Measurements from ENCODE around the gene SLC26A1. TPM values are rescaled to one million over a fixed set of nuclear protein-coding genes. Genes with fewer than 3 reads are reported as not detected.

SLC26A1 gene
- total RNA-seq, 1 experiment from 2014 or later = 1.3 TPM

DNA sequence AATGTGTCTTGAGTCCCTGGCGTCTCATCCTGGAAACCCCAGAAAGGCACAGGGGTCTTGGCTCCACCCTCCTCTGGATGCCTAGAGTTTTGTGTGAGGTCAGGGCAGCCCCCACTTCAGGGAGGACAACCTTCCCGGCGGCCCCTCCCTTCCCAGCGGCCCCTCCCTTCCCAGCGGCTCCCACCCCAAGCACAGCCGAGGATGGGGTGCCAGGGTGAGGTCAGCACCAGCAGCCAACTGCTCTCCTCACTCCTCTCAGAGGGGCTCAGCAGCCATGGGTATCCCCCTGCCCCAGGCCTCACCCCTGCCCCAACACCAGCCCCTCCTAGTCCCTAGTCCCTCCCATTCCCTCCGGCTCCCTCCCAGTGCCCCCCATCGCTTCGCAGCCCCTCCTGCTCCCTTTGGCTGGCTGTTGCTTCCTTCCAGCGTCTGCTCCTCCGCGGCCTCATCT, 37.2 kb downstream of the SLC26A1 start:
- ChIA-PET CTCF (interaction anchor here (0.6 kb wide), 1 partner anchor 11 kb away, joined by 17 read pairs; no protein-coding TSS in a partner anchor), POLR2A (ENCODE audit: unreplicated experiment) (no interaction called here)
- TF ChIP-seq EZH2 (IDR thresholded peaks at IDR 0.05; ENCODE audit: low read depth) = no peak
- TF ChIP-seq, protein P1, sequence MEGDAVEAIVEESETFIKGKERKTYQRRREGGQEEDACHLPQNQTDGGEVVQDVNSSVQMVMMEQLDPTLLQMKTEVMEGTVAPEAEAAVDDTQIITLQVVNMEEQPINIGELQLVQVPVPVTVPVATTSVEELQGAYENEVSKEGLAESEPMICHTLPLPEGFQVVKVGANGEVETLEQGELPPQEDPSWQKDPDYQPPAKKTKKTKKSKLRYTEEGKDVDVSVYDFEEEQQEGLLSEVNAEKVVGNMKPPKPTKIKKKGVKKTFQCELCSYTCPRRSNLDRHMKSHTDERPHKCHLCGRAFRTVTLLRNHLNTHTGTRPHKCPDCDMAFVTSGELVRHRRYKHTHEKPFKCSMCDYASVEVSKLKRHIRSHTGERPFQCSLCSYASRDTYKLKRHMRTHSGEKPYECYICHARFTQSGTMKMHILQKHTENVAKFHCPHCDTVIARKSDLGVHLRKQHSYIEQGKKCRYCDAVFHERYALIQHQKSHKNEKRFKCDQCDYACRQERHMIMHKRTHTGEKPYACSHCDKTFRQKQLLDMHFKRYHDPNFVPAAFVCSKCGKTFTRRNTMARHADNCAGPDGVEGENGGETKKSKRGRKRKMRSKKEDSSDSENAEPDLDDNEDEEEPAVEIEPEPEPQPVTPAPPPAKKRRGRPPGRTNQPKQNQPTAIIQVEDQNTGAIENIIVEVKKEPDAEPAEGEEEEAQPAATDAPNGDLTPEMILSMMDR (conservative IDR thresholded peaks at IDR 0.05) = no peak
- H4K20me1 ChIP-seq (ENCODE audit: insufficient read depth) = no peaks in the 10 kb centered on the region
- H2AFZ ChIP-seq = no peak overlapping the region
- no peak overlapping the region for H3K27ac ChIP-seq
- no peaks in the 10 kb centered on the region for H3K27me3 ChIP-seq (ENCODE audit: insufficient read depth, low read depth)
- no peaks in the 10 kb centered on the region for H3K4me1 ChIP-seq (replicated peaks; ENCODE audit: insufficient read depth)
- no peaks in the 10 kb centered on the region for H3K9me2 ChIP-seq (ENCODE audit: insufficient read depth)
- no peak for DNase-seq
- H3K9me3 ChIP-seq (ENCODE audit: insufficient read depth, low read depth) = no peaks in the 10 kb centered on the region
- BruUV-seq (replicated peaks) = no TSS peak
- H3K4me3 ChIP-seq = no peak overlapping the region
- H3K79me2 ChIP-seq (ENCODE audit: low read depth) = no peaks in the 10 kb centered on the region
- H3F3A ChIP-seq (ENCODE audit: insufficient read depth, low read depth) = no peaks in the 10 kb centered on the region
- H3K4me2 ChIP-seq = no peak overlapping the region
- no peaks in the 10 kb centered on the region for H3K36me3 ChIP-seq (ENCODE audit: low read depth)
- intact Hi-C loops (cut with micrococcal nuclease; ENCODE audit: unreplicated experiment) = no loop called here

DNA sequence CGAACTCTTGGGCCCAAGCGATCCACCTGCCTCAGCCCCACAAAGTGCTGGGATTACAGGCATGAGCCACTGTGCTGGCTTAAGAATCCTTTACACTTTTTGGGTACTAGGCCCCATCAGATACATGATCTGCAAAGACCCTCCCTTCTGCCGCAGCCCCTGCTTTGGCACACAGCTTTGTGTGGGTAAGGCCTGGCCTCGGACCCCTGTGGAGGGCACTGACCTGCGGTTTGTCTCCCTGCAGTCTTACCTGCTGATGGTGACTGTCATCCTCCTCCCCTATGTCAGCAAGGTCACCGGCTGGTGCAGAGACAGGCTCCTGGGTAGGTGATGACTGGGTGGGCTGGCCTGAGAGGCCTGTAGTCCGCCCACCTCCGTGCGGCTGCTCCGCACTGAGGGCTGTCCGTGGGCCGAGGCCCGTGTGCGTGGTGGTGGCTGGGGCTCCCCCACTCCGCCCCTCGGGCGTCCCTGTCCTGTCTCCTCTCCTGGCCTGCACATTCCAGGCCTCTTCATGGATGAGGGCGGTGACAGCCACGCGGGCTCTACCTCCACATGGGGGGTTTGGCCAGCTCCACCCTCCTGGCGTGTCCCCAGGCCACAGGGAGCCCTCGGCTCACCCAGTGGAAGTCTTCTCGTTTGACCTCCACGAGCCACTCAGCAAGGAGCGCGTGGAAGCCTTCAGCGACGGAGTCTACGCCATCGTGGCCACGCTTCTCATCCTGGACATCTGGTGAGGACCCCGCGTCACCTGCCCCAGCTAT, 37.9 kb downstream of the SLC26A1 start:
- Histone ChIP-seq H3K36me3 (ENCODE audit: low read depth) (no peaks in the 10 kb centered on the region), H3K4me3 (no peak overlapping the region), H3K79me2 (ENCODE audit: low read depth) (no peaks in the 10 kb centered on the region), H3F3A (ENCODE audit: insufficient read depth, low read depth) (no peaks in the 10 kb centered on the region), H3K27ac (no peak overlapping the region), H3K9me3 (ENCODE audit: insufficient read depth, low read depth) (no peaks in the 10 kb centered on the region), H3K9me2 (ENCODE audit: insufficient read depth) (no peaks in the 10 kb centered on the region), H3K27me3 (ENCODE audit: insufficient read depth, low read depth) (no peaks in the 10 kb centered on the region), H3K4me2 (no peak overlapping the region), H2AFZ (no peak overlapping the region), H3K4me1 (replicated peaks; ENCODE audit: insufficient read depth) (no peaks in the 10 kb centered on the region), H4K20me1 (ENCODE audit: insufficient read depth) (no peaks in the 10 kb centered on the region)
- DNase-seq = no peak
- ChIA-PET CTCF (no interaction called here), POLR2A (ENCODE audit: unreplicated experiment) (no interaction called here)
- intact Hi-C loops (cut with micrococcal nuclease; ENCODE audit: unreplicated experiment) = no loop called here
- TF ChIP-seq EZH2 (IDR thresholded peaks at IDR 0.05; ENCODE audit: low read depth) = no peak
- TF ChIP-seq, protein P1 (conservative IDR thresholded peaks at IDR 0.05) = no peak
- no TSS peak for BruUV-seq (replicated peaks)

DNA sequence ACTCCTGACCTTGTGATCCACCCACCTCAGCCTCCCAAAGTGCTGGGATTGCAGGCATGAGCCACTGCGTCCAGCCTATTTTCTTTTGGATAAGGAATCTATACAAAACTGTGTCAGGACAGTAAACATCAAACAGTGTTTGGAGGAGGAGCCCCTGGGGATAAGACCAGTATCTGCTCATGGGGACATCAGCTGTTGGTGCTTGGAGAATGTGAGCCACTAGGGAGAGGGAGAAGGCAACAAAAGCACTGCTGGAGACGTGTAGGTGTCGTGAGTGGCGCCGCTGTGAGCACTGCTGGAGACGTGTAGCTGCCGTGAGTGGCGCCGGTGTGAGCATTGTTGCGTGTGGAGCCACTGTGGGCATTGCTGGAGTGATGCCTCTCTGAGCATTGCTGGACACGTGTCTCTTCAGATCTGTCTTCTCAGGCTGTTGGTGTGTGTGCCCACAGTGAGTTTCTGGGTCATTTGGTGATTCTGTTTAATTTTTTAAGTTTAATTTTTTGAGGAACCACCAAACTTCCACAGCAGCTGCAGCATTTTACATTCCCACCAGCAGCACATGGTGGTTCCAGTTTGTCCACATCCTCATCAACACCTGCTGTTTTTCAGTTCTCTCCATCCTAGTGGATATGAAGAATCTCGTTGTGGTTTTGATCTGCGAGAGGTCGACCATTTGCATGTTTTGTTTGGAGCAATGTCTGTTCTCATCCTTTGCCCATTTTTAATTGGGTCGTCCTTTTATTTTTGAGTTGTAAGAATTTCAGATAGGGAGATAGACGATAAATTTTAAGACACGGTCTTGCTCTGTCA, 38.8 kb downstream of the SLC26A1 start:
- no peak overlapping the region for H2AFZ ChIP-seq
- no peak overlapping the region for H3K27ac ChIP-seq
- H3K27me3 ChIP-seq (ENCODE audit: insufficient read depth, low read depth) = no peaks in the 10 kb centered on the region
- no peak overlapping the region for H3K4me2 ChIP-seq
- ChIA-PET CTCF (no interaction called here), POLR2A (ENCODE audit: unreplicated experiment) (no interaction called here)
- H3K36me3 ChIP-seq (ENCODE audit: low read depth) = no peaks in the 10 kb centered on the region
- no peak overlapping the region for H3K4me3 ChIP-seq
- no peaks in the 10 kb centered on the region for H3K79me2 ChIP-seq (ENCODE audit: low read depth)
- TF ChIP-seq EZH2 (IDR thresholded peaks at IDR 0.05; ENCODE audit: low read depth) = no peak
- TF ChIP-seq, protein P1 (conservative IDR thresholded peaks at IDR 0.05) = no peak
- no peaks in the 10 kb centered on the region for H3K9me3 ChIP-seq (ENCODE audit: insufficient read depth, low read depth)
- no peaks in the 10 kb centered on the region for H3K4me1 ChIP-seq (replicated peaks; ENCODE audit: insufficient read depth)
- no peaks in the 10 kb centered on the region for H3K9me2 ChIP-seq (ENCODE audit: insufficient read depth)
- intact Hi-C loops (cut with micrococcal nuclease; ENCODE audit: unreplicated experiment) = no loop called here
- no peak for DNase-seq
- BruUV-seq (replicated peaks) = no TSS peak
- H4K20me1 ChIP-seq (ENCODE audit: insufficient read depth) = no peaks in the 10 kb centered on the region
- no peaks in the 10 kb centered on the region for H3F3A ChIP-seq (ENCODE audit: insufficient read depth, low read depth)
